HS-5 (cell line): ENCODE measurements around the gene TBX4.
"Not testable (repeated sequence)": the region's sequence is repeated elsewhere in the genome, so short reads cannot be mapped to it uniquely, and the experiment has no call there.

ENCODE experiments used
- DNase-seq: peaks from one replicate; pipeline ENCODE4 v3.0.0-alpha.2; 2012; ENCODE audit warnings: low read depth

TBX4 gene

GRCh38 chr17:61498042-61498994 lies 46.1 kb downstream of the TBX4 start:
- DNase-seq = no peak

GRCh38 chr17:61499632-61500031 lies 47.4 kb downstream of the TBX4 start:
- no peak for DNase-seq

- DNase-seq = no peak
Measured at GRCh38 chr17:61500287-61500686, 48.1 kb downstream of the TBX4 start.

- DNase-seq = no peak
Measured at GRCh38 chr17:61502292-61502691, 50.1 kb downstream of the TBX4 start.

GRCh38 chr17:61503961-61504360 lies 51.7 kb downstream of the TBX4 start:
- no peak for DNase-seq

- peak; percentile 62 for DNase-seq
Measured at GRCh38 chr17:61504697-61505096, 52.5 kb downstream of the TBX4 start.

- DNase-seq = no peak
Measured at GRCh38 chr17:61505846-61506627, 53.8 kb downstream of the TBX4 start.

GRCh38 chr17:61507383-61508066 lies 55.3 kb downstream of the TBX4 start:
- DNase-seq = no peak

- DNase-seq = no peak
Measured at GRCh38 chr17:61508912-61509311, 56.7 kb downstream of the TBX4 start.

- DNase-seq = not testable (repeated sequence)
Measured at GRCh38 chr17:61509454-61509853, 57.2 kb downstream of the TBX4 start.

- DNase-seq = no peak
Measured at GRCh38 chr17:61510237-61510636, 58.0 kb downstream of the TBX4 start.

- no peak for DNase-seq
Measured at GRCh38 chr17:61510991-61511390, 58.8 kb downstream of the TBX4 start.

- no peak for DNase-seq
Measured at GRCh38 chr17:61511480-61512182, 59.4 kb downstream of the TBX4 start.

GRCh38 chr17:61514491-61514890 lies 62.3 kb downstream of the TBX4 start:
- no peak for DNase-seq

- no peak for DNase-seq
Measured at GRCh38 chr17:61517265-61517664, 65.0 kb downstream of the TBX4 start.

- no peak for DNase-seq
Measured at GRCh38 chr17:61517843-61518606, 65.8 kb downstream of the TBX4 start.

- no peak for DNase-seq
Measured at GRCh38 chr17:61519139-61519538, 66.9 kb downstream of the TBX4 start.

GRCh38 chr17:61519754-61520440 lies 67.7 kb downstream of the TBX4 start:
- DNase-seq = no peak

- no peak for DNase-seq
Measured at GRCh38 chr17:61520897-61521296, 68.7 kb downstream of the TBX4 start.

- DNase-seq = no peak
Measured at GRCh38 chr17:61522088-61522487, 69.9 kb downstream of the TBX4 start.
